ENCODE measurements around the gene VAMP5. TPM values are rescaled to one million over a fixed set of nuclear protein-coding genes. Genes with fewer than 3 reads are reported as not detected.
"Not testable (repeated sequence)": the region's sequence is repeated elsewhere in the genome, so short reads cannot be mapped to it uniquely, and the experiment has no call there.

Gene VAMP5
- total RNA-seq, 1 donor from 2014 or later, result 101 TPM

DNA sequence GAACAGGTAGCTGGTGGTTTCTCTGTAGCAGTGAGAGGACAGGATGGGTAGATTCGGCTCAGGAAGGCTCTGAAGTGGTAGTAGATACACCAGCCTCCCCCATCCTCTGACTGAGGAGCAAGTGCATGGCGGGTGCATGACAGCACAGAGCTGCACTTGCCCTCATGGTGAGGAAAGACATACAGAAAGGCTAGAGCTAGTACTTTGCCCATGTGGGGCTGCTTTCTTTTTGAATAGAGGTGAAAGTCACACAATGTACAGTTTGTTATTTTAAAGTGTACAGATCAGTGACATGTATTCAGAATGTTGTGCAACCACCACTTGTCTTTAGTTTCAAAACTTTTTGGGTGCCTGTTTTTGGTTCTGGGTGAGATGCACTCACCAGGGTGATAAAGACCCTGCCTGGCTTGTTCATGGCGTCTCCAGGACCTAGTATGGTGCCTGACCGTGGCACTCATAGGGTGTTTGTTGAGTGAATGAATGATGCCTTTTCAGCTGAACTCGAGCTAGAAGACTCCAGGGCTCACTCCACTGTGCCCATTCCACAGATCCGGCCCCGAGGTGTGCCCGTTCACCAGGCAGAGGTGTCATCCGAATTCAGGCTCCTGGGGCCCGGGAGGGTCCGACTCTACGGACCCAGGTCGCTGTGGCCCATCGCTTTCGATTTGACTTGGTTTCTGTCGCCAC is 421 bp upstream of the VAMP5 start:
- DNase-seq (ENCODE audit: low read depth, low spot score), result no peak

DNA sequence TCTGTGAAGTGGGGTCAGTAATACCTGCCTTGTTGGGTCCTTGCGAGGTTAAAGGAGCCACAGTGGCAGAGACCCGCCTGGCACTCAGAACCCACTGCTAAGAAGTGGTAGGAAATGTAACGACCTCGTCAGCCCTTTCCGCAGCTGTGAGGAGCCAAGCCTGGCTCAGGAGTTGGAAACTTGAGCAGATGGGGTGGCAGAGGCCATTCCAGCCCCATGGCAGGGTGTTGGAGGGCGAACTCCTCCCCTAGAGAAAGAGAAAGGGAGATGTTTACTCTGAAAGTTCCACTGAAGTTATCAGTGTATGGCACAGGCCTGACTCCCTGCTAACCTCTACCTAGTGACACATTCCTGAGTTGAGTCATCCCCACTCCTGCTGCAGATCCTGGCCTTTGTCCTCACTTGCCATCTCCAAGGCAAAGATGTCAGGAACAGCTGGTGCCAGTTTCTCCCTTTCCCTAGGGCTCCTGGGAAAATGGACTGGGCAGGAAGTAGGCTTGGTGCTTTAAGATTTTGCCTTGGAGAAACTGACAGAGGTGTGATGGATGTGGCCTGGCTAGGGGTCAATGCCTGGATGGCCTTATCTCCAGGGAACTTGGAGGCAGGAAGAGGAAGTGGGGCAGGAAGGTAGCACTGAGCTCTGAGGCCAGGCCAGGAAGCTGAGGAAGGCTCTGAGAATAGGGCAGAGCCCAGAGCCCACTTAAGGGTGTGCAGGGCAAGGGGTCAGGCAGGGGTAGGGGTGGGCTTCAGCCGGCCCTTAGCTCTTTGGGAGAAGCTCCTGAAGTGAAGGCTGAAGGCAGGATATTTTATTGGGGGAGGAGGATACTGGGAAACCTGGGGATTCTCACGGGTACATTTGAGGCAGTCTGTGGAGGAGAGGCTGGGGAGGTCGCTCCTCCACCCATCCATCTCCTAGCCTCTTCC is 888 bp downstream of the VAMP5 start:
- DNase-seq (ENCODE audit: low read depth, low spot score), result peak; percentile 69

DNA sequence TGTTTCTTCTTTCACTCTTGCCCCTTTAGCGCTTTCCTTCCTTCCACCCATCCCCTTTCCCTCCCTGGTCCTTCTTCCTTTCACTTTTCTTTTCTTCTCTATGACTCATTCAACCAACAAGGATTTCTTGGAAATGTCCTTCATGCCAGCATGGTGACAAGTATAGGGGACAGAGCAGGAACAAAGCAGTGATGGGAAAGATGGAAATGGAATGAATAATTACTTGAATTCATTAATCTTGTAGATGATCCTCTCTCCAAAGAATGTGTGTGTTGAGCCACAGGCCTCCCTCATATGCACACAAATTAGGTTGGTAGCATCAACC is 1.5 kb downstream of the VAMP5 start:
- DNase-seq (ENCODE audit: low read depth, low spot score), result no peak

DNA sequence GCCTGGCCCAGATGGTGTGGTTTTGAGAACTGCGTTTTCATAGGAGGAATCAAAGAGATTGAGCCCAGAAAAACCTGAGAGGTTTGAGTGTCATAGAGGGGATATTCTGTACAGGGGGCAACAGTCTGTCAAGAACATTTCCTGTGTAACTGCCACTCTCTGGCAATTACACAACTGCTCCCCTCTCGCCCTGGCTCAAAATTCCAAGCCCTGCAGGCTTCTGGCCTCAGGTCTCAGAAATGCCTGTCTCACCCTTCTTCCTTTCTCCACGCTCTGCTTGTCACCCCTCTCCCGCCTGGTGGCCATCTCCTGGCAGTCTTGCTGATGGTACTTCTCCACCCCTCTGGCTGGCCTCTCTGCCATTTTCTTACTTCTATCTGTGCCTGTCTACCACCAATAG is 4.0 kb downstream of the VAMP5 start:
- no peak for DNase-seq (ENCODE audit: low read depth, low spot score)

DNA sequence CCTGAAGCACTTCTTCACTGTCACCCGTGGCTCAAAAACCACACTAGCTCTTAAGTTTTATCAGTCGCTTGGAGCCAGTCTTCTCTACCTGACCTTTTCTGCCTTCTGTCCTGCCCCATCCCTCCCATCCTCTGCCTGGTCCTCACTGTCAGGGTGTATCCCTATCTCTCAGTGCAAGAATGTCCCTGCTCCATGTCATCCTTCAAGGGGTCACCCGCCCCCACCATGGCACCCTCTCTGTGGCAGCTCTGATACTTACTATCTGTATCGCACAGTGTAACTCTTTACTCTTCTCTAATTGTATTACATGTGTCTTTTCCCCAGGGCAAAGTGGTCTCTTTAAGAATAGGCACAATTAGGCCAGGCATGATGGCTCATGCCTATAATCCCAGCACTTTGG is 4.4 kb downstream of the VAMP5 start:
- DNase-seq (ENCODE audit: low read depth, low spot score), result no peak

DNA sequence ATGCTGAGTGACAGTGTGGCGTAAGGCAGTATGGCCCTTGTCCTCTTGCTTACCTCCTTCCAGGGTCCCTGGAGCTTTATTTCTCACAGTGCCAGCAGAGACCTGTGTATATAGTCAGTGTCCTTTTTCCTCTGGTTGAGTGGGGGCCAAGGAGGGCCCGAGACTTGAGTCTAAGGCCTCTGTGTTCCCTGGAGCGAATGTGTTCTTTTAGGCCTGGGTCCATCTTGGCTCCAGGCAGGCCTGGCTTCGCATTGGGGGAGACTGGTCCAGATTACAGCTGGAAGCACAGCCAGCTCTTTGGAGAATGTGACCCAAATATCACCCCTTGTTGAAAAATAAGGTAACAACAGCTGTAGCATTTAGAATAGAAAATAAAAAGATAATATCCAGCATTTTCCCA is 5.0 kb downstream of the VAMP5 start:
- no peak for DNase-seq (ENCODE audit: low read depth, low spot score)

DNA sequence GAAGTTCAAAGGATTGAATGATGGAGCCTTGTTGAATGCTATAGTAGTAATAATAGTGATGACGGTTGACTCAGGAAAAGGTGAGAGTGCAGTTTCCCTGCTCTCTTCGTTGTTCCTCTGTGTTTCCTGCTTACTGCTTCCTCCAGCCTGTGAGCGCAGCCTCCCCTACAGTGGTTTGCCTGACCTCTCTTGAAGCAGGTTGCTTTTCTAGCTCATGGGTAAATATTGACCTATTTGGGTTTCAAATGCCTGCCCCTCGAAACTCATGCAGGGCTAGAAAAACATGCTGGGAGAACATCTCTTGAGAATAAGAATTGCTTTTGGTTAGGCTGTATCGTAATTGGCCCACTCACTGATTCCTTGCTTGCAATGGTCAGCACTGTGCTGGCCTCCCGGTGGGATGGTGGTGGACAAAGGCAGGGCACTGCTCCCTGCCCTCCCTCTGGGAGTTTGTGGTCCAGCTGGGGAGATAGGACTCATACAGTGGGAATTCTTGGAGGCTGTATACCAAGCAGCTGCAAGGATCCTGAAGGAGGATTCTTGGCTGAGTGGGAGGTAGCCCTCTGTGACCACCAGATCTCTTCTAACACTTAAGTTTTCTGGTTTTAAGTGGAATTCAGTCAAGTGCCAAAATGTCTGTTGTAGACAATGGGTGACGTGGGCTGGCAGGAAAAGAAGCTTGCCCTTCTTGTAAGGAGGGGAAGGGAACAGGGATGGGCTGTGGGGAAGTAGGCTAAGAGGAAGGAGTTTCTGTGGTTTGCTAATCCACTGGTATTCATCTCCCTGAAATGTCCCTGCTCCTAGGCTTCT is 6.0 kb downstream of the VAMP5 start:
- DNase-seq (ENCODE audit: low read depth, low spot score), result peak; percentile 82

DNA sequence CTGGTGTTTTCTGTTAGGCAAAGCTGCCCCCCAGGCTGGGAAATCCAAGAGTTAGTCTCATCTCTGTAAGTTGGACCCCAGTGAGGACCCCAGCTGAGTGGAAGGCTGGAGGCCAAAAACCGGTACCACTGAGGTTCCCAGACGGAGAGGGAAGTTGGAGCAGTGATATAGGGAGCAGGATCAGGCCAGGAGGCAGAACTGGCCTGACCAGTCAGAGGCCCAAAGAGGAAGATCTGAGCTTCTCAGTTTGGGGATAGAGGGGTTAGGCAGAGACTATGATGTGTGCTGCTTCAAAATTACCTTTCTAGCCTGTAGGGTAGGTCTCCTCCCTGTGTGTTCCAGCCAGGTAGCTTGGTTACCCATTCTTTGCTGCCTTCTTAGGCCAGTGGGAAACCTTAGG is 6.7 kb downstream of the VAMP5 start:
- DNase-seq (ENCODE audit: low read depth, low spot score), result no peak

DNA sequence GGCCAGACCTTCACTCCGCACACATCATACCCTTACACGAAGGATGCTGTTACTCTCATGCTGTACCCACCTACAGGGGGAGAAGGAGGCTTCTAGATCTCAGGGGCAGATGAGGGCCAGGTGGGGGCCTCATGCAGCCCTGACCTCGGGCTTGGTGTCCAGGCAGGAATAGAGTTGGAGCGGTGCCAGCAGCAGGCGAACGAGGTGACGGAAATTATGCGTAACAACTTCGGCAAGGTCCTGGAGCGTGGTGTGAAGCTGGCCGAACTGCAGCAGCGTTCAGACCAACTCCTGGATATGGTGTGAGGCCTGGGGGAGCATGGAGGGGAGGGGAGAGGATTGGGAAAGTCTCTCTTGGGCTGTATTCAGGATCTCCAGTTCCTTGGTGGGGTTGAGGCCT is 7.3 kb downstream of the VAMP5 start:
- no peak for DNase-seq (ENCODE audit: low read depth, low spot score)

DNA sequence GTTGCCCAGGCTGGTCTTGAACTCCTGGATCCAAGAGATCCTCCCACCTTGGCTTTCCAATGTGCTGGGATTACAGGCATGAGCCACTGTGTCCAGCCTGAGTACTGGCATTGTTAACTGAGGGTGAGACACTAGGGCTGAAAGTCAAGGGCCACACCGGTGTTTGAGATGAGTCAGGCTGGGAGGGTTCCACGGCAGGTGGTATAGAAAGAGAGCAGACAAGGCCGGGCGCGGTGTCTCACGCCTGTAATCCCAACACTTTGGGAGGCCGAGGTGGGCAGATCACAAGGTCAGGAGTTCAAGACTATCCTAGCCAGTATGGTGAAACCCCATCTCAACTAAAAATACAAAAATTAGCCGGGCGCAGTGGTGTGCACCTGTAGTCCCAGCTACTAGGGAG is 8.1 kb downstream of the VAMP5 start:
- not testable (repeated sequence) for DNase-seq (ENCODE audit: low read depth, low spot score)

DNA sequence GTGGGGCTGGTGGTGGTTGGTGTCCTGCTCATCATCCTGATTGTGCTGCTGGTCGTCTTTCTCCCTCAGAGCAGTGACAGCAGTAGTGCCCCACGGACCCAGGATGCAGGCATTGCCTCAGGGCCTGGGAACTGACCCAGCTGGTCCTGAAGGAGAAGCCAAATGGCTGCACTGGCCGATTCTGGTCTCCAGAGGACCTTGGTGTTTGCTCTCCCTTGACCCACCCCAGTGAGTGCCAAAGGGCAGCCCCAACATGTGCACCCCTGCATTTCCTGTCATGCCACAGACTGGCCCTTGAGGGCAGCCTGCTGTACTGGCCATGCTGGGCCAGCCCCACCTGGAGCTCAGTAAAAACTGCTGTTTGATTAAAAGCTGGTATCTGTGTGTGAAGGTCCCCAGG is 8.8 kb downstream of the VAMP5 start:
- DNase-seq (ENCODE audit: low read depth, low spot score), result no peak

DNA sequence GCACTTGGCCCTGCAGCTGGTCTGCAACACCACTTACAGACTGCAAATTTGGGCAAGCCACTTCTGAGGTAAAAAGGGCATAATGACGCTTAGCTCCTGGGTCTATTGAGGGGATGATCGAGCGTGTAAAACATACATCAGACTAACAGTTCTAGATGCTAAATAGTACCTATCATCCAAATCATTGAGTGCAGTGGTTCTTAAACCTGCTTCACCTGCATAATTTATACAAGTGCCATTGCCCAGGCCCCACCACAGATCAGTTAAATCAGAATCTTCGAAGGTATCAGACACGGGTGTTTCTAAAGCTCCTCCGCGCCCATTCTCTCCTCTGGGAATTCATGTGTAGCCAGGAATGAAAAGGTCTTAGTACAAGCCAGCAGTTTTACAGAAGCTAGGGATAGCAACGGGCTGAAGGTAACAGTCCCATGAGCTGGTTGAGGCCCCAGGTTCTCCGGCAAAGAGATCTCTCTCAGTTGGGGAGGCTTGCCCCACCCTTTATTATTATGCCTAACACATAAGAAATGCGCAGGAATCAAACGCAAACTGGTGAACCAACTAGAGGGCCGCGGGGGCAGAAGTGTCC is 10.6 kb downstream of the VAMP5 start:
- no peak for DNase-seq (ENCODE audit: low read depth, low spot score)

DNA sequence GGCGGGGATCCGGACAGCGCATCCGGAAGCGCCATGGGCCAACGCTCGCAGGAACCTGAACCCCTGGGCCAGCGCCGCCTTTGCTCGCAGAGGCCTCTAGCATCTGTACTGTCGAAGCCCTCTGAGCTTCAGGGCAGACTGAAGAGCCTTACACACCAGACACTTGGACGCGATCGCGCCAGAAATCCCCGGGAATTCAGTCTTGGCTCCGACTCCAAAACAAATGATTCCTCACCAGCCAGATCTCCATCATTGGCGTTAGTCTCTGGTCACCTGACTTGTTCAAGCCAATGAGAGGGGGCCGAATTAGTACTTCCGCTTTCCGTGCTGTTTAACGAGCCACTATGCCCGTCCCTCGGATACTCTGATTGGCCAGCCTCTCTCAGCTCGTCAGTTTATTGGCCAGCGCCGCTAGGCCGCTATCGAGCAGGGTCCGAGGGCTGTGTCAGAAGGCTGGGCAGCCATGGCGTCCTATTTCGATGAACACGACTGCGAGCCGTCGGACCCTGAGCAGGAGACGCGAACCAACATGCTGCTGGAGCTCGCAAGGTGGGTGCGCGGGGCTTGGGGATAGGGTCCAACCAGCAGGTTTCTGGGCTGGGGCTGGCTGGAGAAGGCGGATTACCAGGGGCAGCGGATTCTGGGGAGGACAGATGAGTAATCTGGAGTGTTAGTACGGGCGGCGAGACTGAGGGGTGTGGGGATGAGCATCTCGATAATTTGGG is 11.2 kb downstream of the VAMP5 start, which contains the start of gene RNF181:
RNF181 (plus strand) TSS at position 445 of the 725 bp plus-strand sequence; CDS start at position 464, 19 bp downstream.
- peak; percentile 96 for DNase-seq (ENCODE audit: low read depth, low spot score)

DNA sequence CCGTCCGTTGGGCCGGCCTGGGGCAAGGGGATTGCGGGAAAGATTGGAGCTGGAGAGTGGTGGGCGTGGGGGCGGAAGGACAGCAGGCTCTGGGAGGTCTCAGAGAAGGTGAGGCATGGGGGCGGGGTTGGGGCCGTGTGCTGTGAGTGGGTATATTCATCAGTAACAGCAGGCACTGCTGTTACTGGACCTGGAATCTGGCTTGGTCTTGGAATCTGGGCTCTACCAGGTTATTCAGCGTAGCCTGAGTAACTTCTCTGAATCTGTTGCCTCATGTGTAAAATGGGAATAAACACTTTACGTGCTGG is 11.7 kb downstream of the VAMP5 start:
- DNase-seq (ENCODE audit: low read depth, low spot score), result no peak

DNA sequence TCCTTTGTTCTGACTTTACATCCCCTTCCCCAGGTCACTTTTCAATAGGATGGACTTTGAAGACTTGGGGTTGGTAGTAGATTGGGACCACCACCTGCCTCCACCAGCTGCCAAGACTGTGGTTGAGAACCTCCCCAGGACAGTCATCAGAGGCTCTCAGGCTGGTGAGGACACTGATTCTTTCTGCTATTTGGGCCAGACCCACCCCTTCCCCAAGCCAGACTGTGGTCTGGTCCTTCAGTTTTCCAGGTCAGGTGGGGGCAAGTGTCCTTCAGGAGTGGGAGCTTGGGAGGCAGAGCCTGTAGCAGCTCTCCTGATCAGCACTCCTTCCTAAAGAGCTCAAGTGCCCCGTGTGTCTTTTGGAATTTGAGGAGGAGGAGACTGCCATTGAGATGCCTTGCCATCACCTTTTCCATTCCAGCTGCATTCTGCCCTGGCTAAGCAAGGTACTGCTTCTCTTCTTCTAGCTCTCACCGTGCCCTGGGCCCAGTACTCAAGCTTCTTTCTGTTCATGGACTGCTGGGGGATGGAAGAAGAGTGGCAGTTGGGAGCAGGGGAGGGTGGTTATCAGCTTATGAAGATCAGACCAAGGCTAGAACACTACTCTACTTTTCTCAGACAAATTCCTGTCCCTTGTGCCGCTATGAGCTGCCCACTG is 12.4 kb downstream of the VAMP5 start:
- no peak for DNase-seq (ENCODE audit: low read depth, low spot score)

DNA sequence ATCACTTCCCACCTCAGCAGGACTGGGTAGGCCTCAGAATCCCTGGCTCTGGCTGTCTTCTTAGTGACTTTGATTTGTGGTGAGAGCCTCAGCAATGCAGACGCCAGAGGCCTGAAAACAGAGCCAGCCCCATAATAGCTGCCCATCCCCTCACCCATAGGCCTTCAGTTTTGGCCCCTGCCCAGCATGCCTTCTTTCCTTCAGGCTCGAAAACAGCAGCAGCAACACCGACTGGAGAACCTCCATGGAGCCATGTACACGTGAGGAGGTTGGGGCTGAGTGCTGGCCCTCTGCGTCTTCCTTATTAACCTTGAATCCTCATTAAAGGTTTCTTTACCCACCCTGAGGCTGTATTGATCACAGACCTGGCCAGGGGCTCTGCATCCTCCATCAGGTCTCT is 13.0 kb downstream of the VAMP5 start:
- DNase-seq (ENCODE audit: low read depth, low spot score), result no peak

DNA sequence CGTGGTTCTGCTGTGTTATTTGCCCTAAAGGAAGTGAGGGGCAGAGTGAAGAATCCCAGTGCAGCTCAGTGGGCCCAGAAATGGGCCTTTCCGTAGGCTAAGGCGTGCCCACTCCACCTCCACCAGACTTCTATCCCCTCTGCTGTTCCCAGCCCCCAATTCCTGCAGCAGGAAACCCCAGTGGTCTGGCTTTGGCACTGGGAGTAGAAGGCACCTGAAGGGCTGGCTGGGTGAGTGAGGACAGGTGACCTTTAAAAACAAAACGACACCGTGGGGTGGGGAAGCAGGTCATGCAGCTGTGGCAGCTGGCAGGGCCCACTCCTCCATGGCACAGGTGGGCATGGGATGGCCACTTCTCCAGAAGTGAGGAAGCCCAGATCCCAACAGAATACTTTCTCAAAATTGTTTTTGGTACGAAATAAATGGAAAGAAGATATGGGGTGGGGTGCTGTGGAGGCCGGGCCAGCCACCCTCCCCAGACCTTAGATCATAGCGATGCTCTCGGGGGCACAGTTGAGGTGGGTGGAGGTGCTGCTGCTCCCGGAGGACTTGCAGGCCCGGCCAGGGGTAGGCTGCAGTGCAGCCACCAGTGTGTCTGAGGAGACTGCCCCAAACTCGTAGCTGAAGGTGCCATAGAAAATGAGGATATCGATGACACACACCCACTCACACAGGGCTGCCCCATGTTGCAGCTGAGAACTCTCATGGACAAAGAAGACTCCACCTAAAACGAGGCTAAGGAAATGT is 14.5 kb downstream of the VAMP5 start:
- DNase-seq (ENCODE audit: low read depth, low spot score), result no peak

DNA sequence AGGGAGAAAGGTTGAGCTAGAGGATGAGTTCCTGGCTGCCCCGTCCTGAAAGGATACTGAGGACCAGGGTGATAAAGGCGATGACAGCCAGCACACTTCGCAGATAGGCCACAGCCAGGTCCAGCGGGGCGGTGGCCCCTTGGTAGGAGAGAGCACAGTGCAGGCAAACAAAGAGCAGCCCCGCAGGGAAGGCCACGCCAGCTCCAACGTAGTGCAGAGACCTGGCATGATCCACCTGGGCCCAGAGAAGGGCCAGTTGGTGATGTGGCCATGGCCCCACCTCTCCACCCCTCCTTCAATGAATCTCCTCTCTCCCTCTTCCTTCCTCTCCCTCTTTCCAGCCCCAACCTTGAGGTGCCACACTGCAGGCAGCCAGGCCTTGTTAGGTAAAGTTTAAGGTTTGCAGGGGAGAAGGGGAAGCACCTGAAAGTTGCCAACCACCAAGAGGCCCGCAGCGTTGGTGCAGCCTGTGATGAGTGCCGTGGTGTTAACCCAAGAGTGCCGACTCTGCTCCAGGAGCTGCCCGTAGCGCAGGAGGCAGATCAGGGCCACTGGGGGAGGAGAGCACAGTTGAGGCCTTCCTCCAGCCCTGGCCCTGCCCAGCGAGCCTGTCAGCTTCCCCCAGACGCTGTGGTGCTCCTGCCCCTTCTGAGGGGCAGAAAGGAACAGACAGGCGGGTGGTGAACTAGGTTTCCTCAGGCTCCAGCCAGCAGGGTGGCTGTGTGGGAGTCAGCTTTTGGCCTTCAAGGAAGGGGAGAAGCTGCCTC is 15.4 kb downstream of the VAMP5 start:
- no peak for DNase-seq (ENCODE audit: low read depth, low spot score)

DNA sequence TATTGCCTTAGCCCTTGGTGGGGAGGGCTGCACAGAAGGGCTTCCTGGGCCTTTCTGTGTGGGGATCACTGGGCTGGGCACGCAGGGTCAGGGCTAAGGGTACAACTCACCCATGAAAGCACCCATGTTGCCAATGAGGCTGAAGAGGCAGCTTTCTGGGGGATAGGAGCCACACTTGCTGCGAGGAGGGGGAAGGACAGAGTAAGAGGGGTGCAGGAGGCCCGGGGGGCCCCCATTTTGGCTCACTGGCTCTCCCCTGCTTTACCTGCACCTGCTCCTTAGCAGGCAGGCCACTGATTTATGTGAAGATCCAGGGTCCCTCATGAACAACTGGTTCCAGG is 16.0 kb downstream of the VAMP5 start:
- DNase-seq (ENCODE audit: low read depth, low spot score), result no peak
